GM12891 (cell line): ENCODE data around the gene EHD4.

ENCODE experiments used
- PAX5 ChIP-seq: IDR thresholded peaks from 2 replicates; pipeline ENCODE4 v1.6.1; 2011; ENCODE audit warnings: low read length, moderate library complexity, mild to moderate bottlenecking; ENCODE audit not compliant: insufficient read depth, severe bottlenecking
- POLR2A ChIP-seq: IDR thresholded peaks from 2 replicates; pipeline ENCODE4 v1.6.1; 2011; ENCODE audit warnings: low read depth, low read length, control low read depth
- POLR2AphosphoS5 ChIP-seq: IDR thresholded peaks from 2 replicates; pipeline ENCODE4 v1.6.1; 2011; ENCODE audit warnings: low read depth, low read length, control low read depth
- POU2F2 ChIP-seq: IDR thresholded peaks from 2 replicates; pipeline ENCODE4 v1.6.1; 2011; ENCODE audit warnings: low read depth, mild to moderate bottlenecking, control low read depth, low read length, moderate library complexity
- SPI1 ChIP-seq: IDR thresholded peaks from 2 replicates; pipeline ENCODE4 v1.6.1; 2011; ENCODE audit warnings: low read depth, low read length, control low read depth
- TAF1 ChIP-seq: IDR thresholded peaks from 2 replicates; pipeline ENCODE4 v1.6.1; 2011; ENCODE audit warnings: low read depth, low read length, control low read depth

- TF ChIP-seq POLR2A = no peak
- TF ChIP-seq POLR2AphosphoS5 = no peak
- no peak for TF ChIP-seq TAF1
- no peak for TF ChIP-seq PAX5
- TF ChIP-seq SPI1 = no peak
- no peak for TF ChIP-seq POU2F2
Measured at GRCh38 chr15:41887893-41888292, 84.5 kb downstream of the EHD4 start.
